ENCODE data around the gene PPFIBP2. TPM values are rescaled to one million over a fixed set of nuclear protein-coding genes. Genes with fewer than 3 reads are reported as not detected.

PPFIBP2 gene
- total and polyA plus RNA-seq, 2 of the 13 experiments (the other 11 are each of a cell fraction or from before 2014, with no cell fraction given) = 15.0 to 52.5 TPM

DNA sequence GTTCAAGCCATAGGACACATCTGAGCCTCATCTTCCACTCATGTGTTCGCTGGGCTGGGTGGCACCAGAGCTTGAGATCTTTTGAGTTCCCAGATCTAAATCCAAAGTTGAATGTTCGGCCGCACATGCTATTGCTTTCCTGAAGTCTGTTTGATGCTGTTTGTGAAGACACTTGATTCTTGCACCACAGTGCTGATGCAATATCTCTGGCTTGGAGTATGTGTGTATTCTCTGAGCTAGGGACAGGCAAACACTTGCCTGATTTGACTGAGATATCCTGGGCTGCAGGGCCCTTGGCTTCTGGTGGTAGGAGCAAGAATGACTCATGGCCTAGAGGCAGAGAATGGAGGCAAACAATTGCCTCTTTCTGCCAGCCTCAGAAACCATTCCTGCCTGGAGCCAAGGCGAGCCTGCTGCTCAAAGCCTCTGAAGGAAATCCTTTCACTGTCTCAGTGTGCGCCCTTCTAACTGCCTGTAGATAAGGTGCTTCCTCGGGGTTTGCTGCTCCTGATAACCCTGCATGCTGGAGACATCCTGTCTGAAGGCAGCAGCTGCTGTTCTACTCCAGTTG is 86.5 kb downstream of the PPFIBP2 start (continued):
- TF ChIP-seq, protein P1, sequence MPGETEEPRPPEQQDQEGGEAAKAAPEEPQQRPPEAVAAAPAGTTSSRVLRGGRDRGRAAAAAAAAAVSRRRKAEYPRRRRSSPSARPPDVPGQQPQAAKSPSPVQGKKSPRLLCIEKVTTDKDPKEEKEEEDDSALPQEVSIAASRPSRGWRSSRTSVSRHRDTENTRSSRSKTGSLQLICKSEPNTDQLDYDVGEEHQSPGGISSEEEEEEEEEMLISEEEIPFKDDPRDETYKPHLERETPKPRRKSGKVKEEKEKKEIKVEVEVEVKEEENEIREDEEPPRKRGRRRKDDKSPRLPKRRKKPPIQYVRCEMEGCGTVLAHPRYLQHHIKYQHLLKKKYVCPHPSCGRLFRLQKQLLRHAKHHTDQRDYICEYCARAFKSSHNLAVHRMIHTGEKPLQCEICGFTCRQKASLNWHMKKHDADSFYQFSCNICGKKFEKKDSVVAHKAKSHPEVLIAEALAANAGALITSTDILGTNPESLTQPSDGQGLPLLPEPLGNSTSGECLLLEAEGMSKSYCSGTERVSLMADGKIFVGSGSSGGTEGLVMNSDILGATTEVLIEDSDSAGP (CRISPR knock-in tag; IDR thresholded peaks at IDR 0.05; ENCODE audit: borderline replicate concordance) = peak; percentile 49
- peak; percentile 63 for TF ChIP-seq ZNF350 (CRISPR knock-in tag; IDR thresholded peaks at IDR 0.05; ENCODE audit: borderline replicate concordance, low read depth)
- no peak for TF ChIP-seq FOXK2 (IDR thresholded peaks at IDR 0.05)
- peak; percentile 58; the same call in 1 of the 2 replicates for TF ChIP-seq MIER2 (CRISPR knock-in tag; IDR thresholded peaks at IDR 0.05)
- TF ChIP-seq YEATS2 (CRISPR knock-in tag; IDR thresholded peaks at IDR 0.05; ENCODE audit: borderline replicate concordance) = peak; percentile 55; the same call in 1 of the 2 replicates
- peak; percentile 29; the same call in 1 of the 2 replicates for TF ChIP-seq MED13 (CRISPR knock-in tag; IDR thresholded peaks at IDR 0.05)
- TF ChIP-seq MIER3 (CRISPR knock-in tag; IDR thresholded peaks at IDR 0.05; ENCODE audit: borderline replicate concordance) = peak; percentile 87; the same call in 1 of the 2 replicates
- TF ChIP-seq, protein P2, sequence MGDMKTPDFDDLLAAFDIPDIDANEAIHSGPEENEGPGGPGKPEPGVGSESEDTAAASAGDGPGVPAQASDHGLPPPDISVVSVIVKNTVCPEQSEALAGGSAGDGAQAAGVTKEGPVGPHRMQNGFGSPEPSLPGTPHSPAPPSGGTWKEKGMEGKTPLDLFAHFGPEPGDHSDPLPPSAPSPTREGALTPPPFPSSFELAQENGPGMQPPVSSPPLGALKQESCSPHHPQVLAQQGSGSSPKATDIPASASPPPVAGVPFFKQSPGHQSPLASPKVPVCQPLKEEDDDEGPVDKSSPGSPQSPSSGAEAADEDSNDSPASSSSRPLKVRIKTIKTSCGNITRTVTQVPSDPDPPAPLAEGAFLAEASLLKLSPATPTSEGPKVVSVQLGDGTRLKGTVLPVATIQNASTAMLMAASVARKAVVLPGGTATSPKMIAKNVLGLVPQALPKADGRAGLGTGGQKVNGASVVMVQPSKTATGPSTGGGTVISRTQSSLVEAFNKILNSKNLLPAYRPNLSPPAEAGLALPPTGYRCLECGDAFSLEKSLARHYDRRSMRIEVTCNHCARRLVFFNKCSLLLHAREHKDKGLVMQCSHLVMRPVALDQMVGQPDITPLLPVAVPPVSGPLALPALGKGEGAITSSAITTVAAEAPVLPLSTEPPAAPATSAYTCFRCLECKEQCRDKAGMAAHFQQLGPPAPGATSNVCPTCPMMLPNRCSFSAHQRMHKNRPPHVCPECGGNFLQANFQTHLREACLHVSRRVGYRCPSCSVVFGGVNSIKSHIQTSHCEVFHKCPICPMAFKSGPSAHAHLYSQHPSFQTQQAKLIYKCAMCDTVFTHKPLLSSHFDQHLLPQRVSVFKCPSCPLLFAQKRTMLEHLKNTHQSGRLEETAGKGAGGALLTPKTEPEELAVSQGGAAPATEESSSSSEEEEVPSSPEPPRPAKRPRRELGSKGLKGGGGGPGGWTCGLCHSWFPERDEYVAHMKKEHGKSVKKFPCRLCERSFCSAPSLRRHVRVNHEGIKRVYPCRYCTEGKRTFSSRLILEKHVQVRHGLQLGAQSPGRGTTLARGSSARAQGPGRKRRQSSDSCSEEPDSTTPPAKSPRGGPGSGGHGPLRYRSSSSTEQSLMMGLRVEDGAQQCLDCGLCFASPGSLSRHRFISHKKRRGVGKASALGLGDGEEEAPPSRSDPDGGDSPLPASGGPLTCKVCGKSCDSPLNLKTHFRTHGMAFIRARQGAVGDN (CRISPR knock-in tag; IDR thresholded peaks at IDR 0.05) = no peak; the same call in 1 of the 2 replicates
- TF ChIP-seq CHD4 (IDR thresholded peaks at IDR 0.05; ENCODE audit: borderline replicate concordance, low read length) = no peak
- TF ChIP-seq, protein P3, sequence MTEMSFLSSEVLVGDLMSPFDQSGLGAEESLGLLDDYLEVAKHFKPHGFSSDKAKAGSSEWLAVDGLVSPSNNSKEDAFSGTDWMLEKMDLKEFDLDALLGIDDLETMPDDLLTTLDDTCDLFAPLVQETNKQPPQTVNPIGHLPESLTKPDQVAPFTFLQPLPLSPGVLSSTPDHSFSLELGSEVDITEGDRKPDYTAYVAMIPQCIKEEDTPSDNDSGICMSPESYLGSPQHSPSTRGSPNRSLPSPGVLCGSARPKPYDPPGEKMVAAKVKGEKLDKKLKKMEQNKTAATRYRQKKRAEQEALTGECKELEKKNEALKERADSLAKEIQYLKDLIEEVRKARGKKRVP (CRISPR knock-in tag; IDR thresholded peaks at IDR 0.05) = peak; percentile 89 to 100
- no peak for TF ChIP-seq ZNF317 (CRISPR knock-in tag; IDR thresholded peaks at IDR 0.05)
- peak; percentile 60; the same call in 1 of the 2 replicates for TF ChIP-seq ZNF335 (CRISPR knock-in tag; IDR thresholded peaks at IDR 0.05)
- TF ChIP-seq ZNF432 (CRISPR knock-in tag; IDR thresholded peaks at IDR 0.05; ENCODE audit: borderline replicate concordance) = no peak
- no peak for TF ChIP-seq MBD4 (IDR thresholded peaks at IDR 0.05; ENCODE audit: borderline replicate concordance, low read length)
- 0 out of 2 replicates have a peak, but pooled peaks have one; percentile 23 for TF ChIP-seq SOX13 (IDR thresholded peaks at IDR 0.05)
- TF ChIP-seq SOX13 (CRISPR knock-in tag; conservative IDR thresholded peaks at IDR 0.05 in 1 of 2, IDR thresholded peaks at IDR 0.05 in 1 of 2) = peak in 1 of 2 experiments; percentile 87; a peak in 2 of 4 replicates
- TF ChIP-seq, protein P4, sequence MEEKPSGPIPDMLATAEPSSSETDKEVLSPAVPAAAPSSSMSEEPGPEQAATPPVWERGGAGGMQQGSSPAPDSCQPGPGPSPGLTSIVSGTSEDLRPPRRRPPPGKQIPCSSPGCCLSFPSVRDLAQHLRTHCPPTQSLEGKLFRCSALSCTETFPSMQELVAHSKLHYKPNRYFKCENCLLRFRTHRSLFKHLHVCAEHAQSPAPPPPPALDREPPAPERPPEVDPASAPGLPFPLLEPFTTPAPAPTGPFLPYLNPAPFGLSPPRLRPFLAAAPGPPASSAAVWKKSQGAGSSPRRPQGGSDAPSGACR (CRISPR knock-in tag; IDR thresholded peaks at IDR 0.05) = no peak
- no peak for TF ChIP-seq ZNF33A (CRISPR knock-in tag; IDR thresholded peaks at IDR 0.05; ENCODE audit: borderline replicate concordance)
- peak in 1 of 2 experiments; percentile 84; a peak in 2 of 4 replicates for TF ChIP-seq KLF16 (CRISPR knock-in tag; IDR thresholded peaks at IDR 0.05)
- TF ChIP-seq ZNF792 (CRISPR knock-in tag; IDR thresholded peaks at IDR 0.05) = peak; percentile 68; the same call in 1 of the 2 replicates
- peak; percentile 26; the same call in 1 of the 2 replicates for TF ChIP-seq TCF7 (IDR thresholded peaks at IDR 0.05; ENCODE audit: low read depth)
- peak; percentile 73 for TF ChIP-seq DMAP1 (CRISPR knock-in tag; IDR thresholded peaks at IDR 0.05)
- peak; percentile 50; the same call in 1 of the 2 replicates for TF ChIP-seq IRF2 (CRISPR knock-in tag; IDR thresholded peaks at IDR 0.05)
